Fibroblast of peridontal ligament (primary cell): ENCODE results near the gene GP9.
A peak's percentile ranks its signal among the peaks of the same experiment; 100 is the strongest.

Experiments used
- DNase-seq: peaks from one replicate; pipeline ENCODE4 v3.0.0-alpha.2; 2010; ENCODE audit errors: extremely low read depth

GP9 gene

GRCh38 chr3:129060276-129061022 lies at the start of gene GP9:
Gene GP9, plus strand, starts transcription at chr3:129060779. Its CDS starts 961 bp downstream, at chr3:129061740.
- no peak for DNase-seq

DNA sequence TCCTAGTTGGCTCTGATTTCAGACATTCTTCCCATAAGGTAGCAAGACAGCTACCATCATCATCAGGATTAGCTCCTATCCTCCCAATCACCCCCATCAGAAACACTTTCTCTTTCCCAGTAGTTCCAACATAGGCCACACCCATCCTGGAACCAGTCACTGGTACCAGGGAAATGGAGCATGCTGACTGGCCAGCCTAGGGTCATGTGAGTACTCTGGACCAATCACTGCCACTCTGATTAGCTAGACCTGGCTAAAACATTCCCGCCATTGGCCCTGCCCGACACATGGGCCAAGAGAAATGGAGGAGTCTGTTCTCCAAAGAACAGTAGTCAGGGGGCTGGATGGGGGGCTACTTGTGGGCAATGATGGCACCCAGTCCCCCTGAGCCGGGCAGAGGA lies 47.1 kb upstream of the GP9 start:
- DNase-seq = no peak

- no peak for DNase-seq
These were observed 46.4 kb upstream of the GP9 start for GRCh38 chr3:129014148-129014547.

DNA sequence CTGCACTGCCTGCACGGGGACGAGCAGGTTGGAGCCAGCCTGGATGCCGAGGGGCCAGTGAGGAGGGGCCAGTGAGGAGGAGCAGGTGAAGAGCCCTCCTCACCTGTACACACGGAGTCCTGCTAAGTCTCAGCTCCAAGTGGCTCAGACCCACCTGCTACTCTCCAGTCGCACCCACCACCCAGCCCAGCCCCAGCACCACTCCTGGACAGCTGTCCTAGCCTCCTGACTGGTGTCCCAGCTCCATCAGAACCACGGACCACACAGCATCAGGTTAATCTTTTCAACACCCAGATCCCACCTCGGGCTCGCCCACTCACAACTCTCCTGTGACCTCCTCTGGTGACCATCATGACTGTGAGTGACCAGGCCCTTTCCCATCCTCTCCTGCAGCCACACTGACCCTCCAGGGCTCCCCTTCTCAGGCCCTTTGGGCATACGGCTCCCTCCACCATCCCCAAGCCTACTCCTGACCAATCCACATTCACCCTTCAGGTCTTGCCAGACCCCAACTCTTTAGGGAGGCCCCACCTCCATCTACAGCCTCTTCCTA lies 45.7 kb upstream of the GP9 start:
- no peak for DNase-seq

GRCh38 chr3:129015388-129016105 lies 45.0 kb upstream of the GP9 start:
- DNase-seq = no peak

DNA sequence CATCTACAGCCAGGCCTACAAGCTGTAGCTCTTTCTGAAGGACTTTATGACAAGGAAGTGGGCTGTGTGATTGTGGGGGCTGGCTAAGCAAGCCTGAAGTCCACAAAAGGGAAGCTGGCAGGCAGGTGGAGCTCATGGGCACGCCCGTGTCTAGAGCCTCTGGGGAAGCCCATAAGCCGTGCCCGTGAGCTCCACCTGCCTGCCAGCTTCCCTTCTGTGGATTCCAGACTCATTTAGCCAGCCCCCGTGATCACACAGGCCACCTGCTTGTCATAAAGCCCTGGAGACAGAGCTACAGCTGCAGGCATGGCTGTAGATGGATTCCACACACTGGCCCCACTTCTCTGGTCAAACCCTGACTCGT lies 44.2 kb upstream of the GP9 start:
- no peak for DNase-seq

DNA sequence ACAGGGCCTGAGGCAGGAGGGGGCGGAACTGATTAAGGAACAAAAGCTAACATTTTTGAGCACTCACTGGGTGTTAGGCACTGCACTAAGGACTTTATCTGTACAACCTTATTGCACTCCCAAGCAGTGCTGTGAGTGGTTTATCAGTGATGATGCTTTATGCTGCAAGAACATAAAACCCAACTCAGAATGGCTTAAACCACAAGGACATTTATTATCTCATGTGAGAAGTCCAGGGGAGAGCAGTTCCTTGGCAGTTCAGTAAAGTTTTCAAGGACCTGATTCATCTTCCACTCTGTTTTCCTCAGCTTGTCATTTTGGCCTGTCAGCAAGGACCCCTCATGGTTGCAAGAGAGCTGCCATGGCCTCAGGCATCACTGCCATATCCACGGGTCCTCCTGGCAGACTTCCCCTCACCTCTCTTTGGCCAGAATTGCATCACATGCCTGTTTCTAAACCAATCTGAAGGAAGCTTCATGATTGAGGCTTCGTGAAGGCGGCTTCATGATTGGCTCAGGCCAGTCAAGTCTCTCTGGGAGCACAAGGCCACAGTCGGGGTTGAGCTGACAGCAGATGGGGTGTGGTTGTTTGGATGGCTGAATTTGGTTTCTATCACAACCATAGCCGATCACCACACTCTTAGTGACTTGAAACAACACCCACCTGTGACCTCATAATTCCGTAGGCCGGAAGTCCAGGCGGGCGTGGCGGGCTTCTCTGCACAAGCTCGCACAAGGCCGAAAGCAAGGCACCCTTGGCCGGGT lies 43.7 kb upstream of the GP9 start:
- DNase-seq = no peak

DNA sequence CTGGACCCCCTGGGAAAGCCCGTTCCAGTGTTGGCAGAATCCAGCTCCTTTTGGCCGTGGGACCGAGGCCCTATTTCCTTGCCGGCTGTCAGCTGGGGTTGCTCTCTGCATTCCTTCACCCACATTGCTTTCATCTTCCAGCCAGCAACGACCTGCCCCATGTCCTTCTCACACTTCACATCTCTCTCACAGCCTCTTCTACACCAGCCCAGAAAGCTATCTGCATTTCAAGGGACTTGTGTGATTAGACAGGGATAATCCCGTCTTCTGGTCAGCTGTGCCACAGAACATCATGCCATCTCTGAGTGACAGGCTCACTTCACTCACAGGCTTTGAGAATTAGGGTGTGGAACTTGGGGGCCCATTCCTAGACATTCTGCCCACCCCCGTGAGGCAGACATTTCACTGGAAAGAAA lies 43.1 kb upstream of the GP9 start:
- DNase-seq = no peak

DNA sequence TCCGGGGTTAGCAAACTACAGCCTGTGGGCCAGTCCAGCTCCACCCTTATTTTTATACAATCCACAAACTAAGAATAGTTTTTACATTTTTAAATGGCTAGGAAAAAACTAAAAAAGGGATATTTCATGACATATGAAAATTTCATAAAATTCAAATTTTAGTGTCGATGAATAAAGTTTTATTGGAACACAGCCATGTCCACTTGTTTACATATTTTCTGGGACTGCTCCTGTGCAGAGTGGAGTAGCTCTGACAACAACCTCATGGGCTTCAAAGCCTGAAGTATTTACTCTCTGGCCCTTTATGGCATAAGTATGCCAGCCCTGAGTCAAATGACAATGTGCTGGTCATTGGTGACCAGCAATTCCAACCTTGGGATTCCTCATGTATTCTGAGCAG lies 42.3 kb upstream of the GP9 start:
- DNase-seq = no peak

DNA sequence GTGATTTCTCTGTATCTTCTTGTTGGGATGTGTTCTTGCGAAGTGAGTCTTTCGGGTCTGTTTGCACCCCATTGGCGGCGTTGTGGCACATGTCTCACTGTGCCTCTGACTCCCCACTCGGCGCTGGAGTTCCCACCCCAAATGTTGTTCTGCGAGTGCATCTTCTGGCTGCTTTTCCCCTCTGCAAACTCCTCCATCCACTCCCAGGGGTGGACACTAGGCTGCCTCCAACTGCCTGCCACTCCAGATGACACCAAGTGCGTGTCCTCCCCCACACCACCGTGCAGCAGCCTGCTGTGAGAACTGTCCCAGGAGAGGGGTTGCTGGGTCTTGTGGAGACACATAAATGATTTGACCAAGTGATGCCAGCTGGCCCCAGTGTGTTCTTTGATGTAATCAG lies 41.8 kb upstream of the GP9 start:
- no peak for DNase-seq

- no peak for DNase-seq
These were observed 41.3 kb upstream of the GP9 start for GRCh38 chr3:129019266-129019665.

GRCh38 chr3:129020691-129021090 lies 39.9 kb upstream of the GP9 start:
- DNase-seq = no peak

GRCh38 chr3:129021140-129021551 lies 39.4 kb upstream of the GP9 start:
- peak; percentile 10 for DNase-seq

DNA sequence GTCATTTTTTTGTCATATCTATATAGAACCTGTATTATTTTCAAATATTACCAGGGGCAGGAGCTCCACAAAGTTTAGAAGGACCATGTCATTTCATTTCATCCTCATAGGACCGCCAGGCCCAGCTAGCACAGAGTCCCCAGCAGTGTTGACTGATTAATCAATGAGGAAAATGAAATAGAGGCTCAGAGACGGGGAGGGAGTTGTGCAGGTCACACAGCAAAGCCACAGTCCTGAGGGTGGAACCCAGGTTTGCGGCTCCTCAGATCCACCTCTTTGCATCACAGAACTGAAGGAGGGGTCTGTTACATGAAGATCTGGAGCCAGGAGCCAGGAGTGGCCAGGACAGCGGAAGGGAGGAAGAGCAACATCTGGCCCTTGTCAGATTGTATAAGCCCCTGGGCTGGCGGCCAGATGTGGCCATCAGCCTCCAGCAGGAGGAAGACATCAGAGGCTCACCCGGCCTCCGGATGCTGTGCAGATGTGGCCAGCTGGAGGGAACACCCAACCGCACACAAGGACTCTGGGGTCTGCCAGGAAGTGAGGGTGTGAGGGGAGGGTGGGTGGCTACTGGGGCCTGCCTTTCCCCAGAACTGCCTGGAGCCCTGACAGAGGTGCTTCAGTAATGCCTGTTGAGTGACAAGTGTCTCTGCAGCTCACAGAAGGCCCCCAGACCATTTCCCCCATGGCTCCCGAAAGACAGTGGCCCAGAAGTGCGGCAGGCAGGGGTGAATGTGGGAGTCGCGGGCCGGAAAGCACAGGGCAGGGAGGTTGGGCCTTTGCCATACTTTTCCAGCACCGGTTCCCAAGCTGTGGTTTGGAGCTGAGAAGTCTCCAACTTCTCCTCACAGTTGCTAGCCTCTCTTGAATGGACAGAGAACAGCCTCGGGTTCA lies 38.2 kb upstream of the GP9 start:
- DNase-seq = no peak

- DNase-seq = no peak
These were observed 37.6 kb upstream of the GP9 start for GRCh38 chr3:129023008-129023358.

DNA sequence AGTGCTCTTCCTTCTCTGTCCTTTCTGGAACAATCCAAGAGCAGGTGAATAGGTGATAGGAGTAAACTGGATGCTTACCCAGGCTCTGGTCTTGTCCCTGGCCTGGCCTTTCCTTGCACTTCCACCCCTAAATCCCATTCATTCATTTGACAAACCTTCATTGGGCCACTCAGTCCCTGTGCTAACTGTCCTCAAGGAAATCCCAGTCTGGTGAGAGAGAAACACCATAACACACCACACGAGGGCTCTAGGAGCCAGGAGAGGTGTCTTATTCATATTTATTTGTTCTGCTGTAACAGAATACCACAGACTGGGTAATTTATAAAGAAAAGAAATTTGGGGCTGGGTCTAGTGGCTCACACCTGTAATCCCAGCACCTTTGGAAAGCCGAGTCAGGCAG lies 36.7 kb upstream of the GP9 start:
- peak; percentile 29 for DNase-seq

DNA sequence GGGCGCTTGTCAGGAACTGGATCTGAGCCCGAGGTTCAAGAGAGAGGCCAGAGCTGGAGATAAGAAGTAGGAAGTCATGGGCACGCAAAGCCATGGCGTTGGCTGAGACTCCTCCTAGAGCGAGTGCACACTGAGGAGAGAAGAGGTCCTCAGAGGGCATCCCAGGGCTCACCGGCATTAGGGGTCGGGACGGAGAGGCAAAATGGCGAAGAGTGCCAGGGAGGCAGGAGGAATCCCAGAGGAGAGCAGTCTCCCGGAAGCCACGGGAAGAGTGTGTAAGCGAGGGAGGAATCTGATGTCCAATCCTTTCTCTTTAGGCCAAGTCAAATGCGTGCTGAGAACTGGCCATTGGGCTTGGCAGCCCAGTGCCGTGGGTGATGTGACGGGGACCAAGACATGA lies 35.5 kb upstream of the GP9 start:
- DNase-seq = no peak

- DNase-seq = no peak
These were observed 34.7 kb upstream of the GP9 start for GRCh38 chr3:129025691-129026435.

DNA sequence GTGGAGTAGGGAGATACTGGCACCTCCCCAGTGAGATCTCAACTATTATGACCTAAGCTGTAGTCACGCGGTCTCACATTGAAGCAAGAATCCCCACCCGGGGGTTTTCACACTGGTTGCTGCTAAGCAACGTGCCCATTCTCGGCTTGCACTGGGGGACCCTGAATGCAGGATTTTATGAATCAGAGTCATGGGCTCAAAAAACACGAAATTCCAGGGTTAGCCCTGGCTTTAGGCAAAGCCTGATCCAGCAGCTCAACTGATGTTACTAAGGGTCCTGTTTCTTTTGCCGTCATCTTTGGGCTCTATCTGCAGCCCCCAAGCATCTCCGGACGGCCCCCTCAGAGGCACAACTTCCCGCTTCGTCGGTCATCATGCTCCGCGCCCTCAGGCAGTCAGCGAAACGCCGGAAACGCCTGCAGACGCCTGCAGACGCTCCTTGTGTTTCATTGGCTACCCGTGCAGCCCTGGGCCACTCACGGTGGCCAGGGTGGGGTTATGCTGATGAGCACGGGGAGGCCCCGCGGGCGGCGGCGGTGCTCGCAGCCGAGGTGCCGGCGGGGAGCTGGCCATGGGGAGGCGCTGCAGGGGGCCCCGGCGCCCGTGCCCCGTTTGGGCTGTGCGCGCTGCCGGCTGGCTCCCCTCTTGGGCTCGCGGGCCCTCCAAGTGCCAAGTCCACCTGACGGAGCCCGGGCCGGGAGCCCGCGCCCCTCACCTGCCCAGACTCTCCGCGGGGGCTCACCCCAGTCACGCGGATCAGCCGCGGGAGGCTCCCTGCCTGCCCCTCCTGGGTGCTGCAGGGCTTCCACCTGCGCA lies 33.6 kb upstream of the GP9 start:
- DNase-seq = peak; percentile 34

GRCh38 chr3:129027544-129027880 lies 33.1 kb upstream of the GP9 start:
- DNase-seq = no peak
